D721Med (cell line): Measurements from ENCODE around the gene RNF223.

Source experiments
- DNase-seq: peaks from one replicate; pipeline ENCODE4 v3.0.0; 2011; ENCODE audit warnings: low spot score; ENCODE audit not compliant: insufficient read length
- FAIRE-seq: peaks from 2 replicates; lab custom pipeline; 2011; peaks lifted over from hg19 to GRCh38; lab: Jason Lieb, UNC
- TF ChIP-seq, protein P1 (sequence below): IDR thresholded peaks from 2 replicates; pipeline ENCODE4 v1.5.1; 2012; ENCODE audit warnings: mild to moderate bottlenecking, control low read depth; ENCODE audit not compliant: insufficient read depth; ENCODE audit errors: missing control alignments

Gene RNF223

DNA sequence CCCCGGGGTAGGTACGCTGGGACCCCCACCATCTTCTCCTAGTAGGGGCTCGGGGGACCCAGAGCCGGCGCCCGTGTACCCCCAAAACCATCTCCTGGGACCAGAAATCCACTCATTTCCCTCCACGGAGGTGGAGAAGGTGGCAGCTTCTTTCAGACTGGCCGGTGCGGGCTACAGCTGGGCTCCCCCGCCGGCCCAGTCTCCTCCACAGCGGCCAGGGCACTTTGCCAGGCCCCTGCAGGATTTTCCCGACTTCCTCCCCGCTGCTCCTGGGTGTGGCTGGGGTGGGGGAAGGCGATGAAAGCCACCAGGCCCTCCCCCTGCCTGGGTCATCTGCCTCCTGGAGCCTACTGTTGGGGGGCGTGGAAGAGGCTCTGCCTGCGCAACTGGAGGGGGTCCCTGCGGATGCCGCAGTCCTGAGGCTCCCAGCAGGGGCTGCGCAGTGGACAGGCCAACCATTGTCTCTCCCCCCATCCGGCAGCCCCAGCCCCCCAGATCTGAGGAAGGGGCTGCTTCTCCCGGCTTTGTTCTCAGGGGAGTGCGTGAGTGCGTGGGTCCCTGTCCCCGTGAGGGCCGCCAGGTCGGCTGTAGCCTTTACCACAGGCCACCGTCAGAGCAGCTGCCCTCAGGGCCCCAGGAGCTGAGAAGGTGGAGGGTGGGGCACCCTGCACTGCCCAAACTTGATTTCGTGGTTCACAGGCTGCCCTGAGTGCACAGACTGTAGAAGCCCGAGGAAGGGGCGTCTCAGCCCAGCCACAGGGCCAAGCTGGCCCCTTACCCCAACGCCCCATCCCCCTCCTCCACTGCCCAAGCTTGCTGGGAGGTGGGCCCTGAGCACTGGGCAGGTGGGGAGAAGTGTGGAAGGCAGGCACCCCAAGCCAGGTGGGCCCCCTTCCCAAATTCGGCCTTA, 52.8 kb downstream of the RNF223 start:
- DNase-seq = no peak
- FAIRE-seq = no peak
- TF ChIP-seq, protein P1, sequence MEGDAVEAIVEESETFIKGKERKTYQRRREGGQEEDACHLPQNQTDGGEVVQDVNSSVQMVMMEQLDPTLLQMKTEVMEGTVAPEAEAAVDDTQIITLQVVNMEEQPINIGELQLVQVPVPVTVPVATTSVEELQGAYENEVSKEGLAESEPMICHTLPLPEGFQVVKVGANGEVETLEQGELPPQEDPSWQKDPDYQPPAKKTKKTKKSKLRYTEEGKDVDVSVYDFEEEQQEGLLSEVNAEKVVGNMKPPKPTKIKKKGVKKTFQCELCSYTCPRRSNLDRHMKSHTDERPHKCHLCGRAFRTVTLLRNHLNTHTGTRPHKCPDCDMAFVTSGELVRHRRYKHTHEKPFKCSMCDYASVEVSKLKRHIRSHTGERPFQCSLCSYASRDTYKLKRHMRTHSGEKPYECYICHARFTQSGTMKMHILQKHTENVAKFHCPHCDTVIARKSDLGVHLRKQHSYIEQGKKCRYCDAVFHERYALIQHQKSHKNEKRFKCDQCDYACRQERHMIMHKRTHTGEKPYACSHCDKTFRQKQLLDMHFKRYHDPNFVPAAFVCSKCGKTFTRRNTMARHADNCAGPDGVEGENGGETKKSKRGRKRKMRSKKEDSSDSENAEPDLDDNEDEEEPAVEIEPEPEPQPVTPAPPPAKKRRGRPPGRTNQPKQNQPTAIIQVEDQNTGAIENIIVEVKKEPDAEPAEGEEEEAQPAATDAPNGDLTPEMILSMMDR = no peak
